Raji (cell line): ENCODE results near the gene ERAP2.

ENCODE experiments used
- POLR2A ChIP-seq: IDR thresholded peaks from 2 replicates; pipeline ENCODE4 v1.6.1; 2011; ENCODE audit warnings: low read depth, low read length, control low read depth; ENCODE audit not compliant: insufficient read depth

Gene ERAP2

GRCh38 chr5:96933764-96934707 is 57.7 kb downstream of the ERAP2 start:
- TF ChIP-seq POLR2A: no peak

GRCh38 chr5:96934708-96935558 is 58.6 kb downstream of the ERAP2 start:
- TF ChIP-seq POLR2A: peak; percentile 78

- peak; percentile 57 for TF ChIP-seq POLR2A
These were observed 59.5 kb downstream of the ERAP2 start, which contains the start of gene LNPEP for GRCh38 chr5:96935559-96936430. TSS of gene LNPEP (plus strand) at chr5:96936080. CDS start at chr5:96936156, 76 bp downstream.

- peak; percentile 55 for TF ChIP-seq POLR2A
These were observed 60.4 kb downstream of the ERAP2 start for GRCh38 chr5:96936431-96937320.

GRCh38 chr5:96940586-96940985 is 64.3 kb downstream of the ERAP2 start:
- no peak for TF ChIP-seq POLR2A

- TF ChIP-seq POLR2A: no peak
These were observed 64.8 kb downstream of the ERAP2 start for GRCh38 chr5:96941140-96941539.

- no peak for TF ChIP-seq POLR2A
These were observed 65.8 kb downstream of the ERAP2 start for GRCh38 chr5:96942078-96942477.

- TF ChIP-seq POLR2A: no peak
These were observed 66.6 kb downstream of the ERAP2 start for GRCh38 chr5:96942911-96943310.

- no peak for TF ChIP-seq POLR2A
These were observed 67.5 kb downstream of the ERAP2 start for GRCh38 chr5:96943799-96944198.

GRCh38 chr5:96945144-96945897 is 69.0 kb downstream of the ERAP2 start:
- TF ChIP-seq POLR2A: no peak

GRCh38 chr5:96946381-96946780 is 70.1 kb downstream of the ERAP2 start:
- no peak for TF ChIP-seq POLR2A

- no peak for TF ChIP-seq POLR2A
These were observed 75.9 kb downstream of the ERAP2 start for GRCh38 chr5:96952118-96952750.
